Vagina (tissue), 2 donors: Measurements from ENCODE around the gene SOX15. TPM values are rescaled to one million over a fixed set of nuclear protein-coding genes. Genes with fewer than 3 reads are reported as not detected.

ENCODE experiments used
- DNase-seq, 2 donors: peaks; one replicate each; pipeline ENCODE4 v3.0.0-alpha.2; 2017; ENCODE audit errors: extremely low spot score in 2 of 2
- H3K27ac ChIP-seq: fragments of 200-600 bp; sonication (generic); one replicate; pipeline ENCODE4 v1.5.1; 2019
- H3K27me3 ChIP-seq: fragments of 200-600 bp; sonication (generic); one replicate; pipeline ENCODE4 v1.5.1; 2019
- H3K36me3 ChIP-seq, 2 donors: fragments of 200-600 bp; sonication (generic); one replicate each; pipeline ENCODE4 v1.5.1; 2017 to 2019
- H3K4me1 ChIP-seq: fragments of 200-600 bp; sonication (generic); one replicate; pipeline ENCODE4 v1.5.1; 2019
- H3K4me3 ChIP-seq, 2 donors: fragments of 200-600 bp; sonication (generic); 1 replicate in 1 of 2; 2 replicates in 1 of 2; pipeline ENCODE4 v1.5.1; 2016 to 2019
- H3K9me3 ChIP-seq: fragments of 200-600 bp; sonication (generic); one replicate; pipeline ENCODE4 v1.5.1; 2019
- POLR2A ChIP-seq, 2 donors: fragments of 450-650 bp; IDR thresholded peaks; one replicate each; pipeline ENCODE4 v1.6.1; 2017; ENCODE audit warnings: antibody characterized with exemption in 2 of 2, mild to moderate bottlenecking in 2 of 2, moderate library complexity in 2 of 2
- POLR2AphosphoS5 ChIP-seq, 2 donors: sonication (generic); formaldehyde crosslinking; IDR thresholded peaks; one replicate each; pipeline ENCODE4 v1.9.0; 2017; ENCODE audit warnings: antibody characterized with exemption in 2 of 2, mild to moderate bottlenecking in 2 of 2, low read depth in 1 of 2; ENCODE audit not compliant: insufficient read depth in 1 of 2
- intact Hi-C: fragments of 100-400 bp; cut with DNase I; formaldehyde crosslinking; loops from one replicate; pipeline ENCODE4 v1.15.1; 2023
- total RNA-seq: library from RNA; depleted of rRNA; stranded (reverse); fragments of >200 nt; gene quantifications from one replicate; pipeline ENCODE4 v1.2.3, GENCODE V29; 2016
- TF ChIP-seq, protein P1 (sequence below), 3 experiments: fragments of 450-650 bp in 2 of 3; fragments of 200-600 bp in 1 of 3; sonication (generic) in 1 of 3; IDR thresholded peaks; one replicate each; pipeline ENCODE4 v1.5.1; 2017 to 2019; ENCODE audit warnings: antibody characterized with exemption in 3 of 3, mild to moderate bottlenecking in 2 of 3, moderate library complexity in 2 of 3

The SOX15 gene
- total RNA-seq, 1 donor from 2014 or later = 44.4 TPM

DNA sequence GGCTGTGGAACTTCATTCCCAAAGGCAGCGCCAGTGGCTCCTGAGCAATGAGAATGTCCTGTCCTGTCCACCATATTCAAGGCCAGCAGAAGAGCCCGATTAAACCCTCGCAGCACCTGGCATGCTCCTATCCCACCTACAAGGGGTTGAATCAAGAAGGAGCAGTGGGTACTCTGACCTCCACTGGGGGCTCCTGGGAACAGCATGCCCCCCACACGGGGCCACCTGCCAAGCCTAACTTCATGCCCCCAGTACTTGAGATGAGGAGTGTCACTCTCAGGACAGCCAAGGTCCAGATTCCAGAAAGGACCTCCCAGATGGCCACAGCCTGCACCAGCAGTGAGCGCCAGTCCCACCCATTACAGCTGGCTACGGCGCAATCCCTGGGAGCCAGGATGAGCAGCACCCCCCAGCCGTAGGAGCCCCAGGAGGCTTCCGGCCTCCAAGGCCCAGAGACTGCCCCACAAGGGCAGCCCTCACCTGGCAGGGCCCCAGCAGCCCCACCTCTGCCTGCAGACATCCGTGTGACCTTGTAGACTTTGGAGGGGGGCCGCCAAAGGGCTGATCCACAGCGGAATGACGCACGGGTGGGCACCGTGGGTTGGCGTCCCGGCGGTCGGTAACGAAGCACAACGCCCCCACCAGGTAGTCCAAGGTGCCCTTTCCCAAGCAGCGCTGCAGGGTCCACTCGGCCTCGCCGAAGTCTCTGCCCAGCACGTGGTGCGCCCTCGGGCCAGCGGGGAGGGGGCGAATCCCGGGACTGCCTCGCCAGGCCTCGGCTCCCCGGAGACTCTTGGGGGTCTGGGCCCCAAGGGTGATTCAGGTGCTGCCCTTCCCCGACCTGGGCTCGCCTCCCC is 7.3 kb downstream of the SOX15 start:
- no peaks in the 10 kb centered on the region for H3K27me3 ChIP-seq
- H3K4me3 ChIP-seq = peak overlapping the region; percentile 67 to 83
- peaks cover 78% of the 10 kb centered on the region for H3K4me1 ChIP-seq
- intact Hi-C loops = no loop called here
- TF ChIP-seq POLR2A (IDR thresholded peaks at IDR 0.05) (no peak), POLR2AphosphoS5 (IDR thresholded peaks at IDR 0.05; ENCODE audit: insufficient read depth in 1 of 2, low read depth in 1 of 2) (no peak)
- TF ChIP-seq, protein P1, sequence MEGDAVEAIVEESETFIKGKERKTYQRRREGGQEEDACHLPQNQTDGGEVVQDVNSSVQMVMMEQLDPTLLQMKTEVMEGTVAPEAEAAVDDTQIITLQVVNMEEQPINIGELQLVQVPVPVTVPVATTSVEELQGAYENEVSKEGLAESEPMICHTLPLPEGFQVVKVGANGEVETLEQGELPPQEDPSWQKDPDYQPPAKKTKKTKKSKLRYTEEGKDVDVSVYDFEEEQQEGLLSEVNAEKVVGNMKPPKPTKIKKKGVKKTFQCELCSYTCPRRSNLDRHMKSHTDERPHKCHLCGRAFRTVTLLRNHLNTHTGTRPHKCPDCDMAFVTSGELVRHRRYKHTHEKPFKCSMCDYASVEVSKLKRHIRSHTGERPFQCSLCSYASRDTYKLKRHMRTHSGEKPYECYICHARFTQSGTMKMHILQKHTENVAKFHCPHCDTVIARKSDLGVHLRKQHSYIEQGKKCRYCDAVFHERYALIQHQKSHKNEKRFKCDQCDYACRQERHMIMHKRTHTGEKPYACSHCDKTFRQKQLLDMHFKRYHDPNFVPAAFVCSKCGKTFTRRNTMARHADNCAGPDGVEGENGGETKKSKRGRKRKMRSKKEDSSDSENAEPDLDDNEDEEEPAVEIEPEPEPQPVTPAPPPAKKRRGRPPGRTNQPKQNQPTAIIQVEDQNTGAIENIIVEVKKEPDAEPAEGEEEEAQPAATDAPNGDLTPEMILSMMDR (IDR thresholded peaks at IDR 0.05) = no peak
- peak overlapping the region; percentile 97 for H3K27ac ChIP-seq
- H3K36me3 ChIP-seq = peaks cover 2 to 18% of the 10 kb centered on the region in 2 donors
- no peak for DNase-seq
- no peaks in the 10 kb centered on the region for H3K9me3 ChIP-seq

DNA sequence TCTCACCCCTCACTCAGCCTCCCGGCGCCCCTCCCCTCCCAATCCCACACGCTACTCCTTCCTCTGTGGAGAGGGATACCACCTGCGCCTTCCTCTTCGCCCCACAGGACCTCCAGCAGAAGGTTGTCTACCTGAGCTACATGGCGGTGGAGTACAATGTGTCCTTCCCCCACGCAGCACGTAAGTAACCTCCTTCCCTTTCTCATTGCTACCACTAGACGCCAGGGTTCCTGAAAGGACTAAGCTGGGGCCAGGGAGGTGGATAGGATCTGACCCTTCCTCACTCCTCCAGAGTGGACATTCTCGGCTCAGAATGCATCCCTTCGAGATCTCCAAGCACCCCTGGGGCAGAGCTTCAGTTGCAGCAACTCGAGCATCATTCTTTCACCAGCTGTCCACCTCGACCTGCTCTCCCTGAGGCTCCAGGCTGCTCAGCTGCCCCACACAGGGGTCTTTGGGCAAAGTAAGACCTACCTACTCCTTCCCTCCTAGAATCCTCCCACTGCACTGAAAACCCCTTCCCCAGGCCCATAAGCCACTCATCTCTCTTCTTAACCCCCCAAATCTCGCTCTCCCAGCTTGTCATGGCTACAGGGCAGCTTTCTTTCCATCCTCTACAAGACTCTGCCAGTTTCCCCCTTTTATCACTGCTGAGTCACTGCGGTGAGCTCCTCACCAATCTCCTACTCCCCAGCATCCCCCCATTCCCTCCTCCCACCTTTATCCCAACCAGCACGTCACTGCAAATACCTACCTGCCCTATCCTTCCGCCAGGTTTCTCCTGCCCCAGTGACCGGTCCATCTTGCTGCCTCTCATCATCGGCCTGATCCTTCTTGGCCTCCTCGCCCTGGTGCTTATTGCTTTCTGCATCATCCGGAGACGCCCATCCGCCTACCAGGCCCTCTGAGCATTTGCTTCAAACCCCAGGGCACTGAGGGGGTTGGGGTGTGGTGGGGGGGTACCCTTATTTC is 9.0 kb downstream of the SOX15 start:
- H3K36me3 ChIP-seq = peaks cover 3 to 31% of the 10 kb centered on the region in 2 donors
- H3K9me3 ChIP-seq = no peaks in the 10 kb centered on the region
- TF ChIP-seq POLR2A (IDR thresholded peaks at IDR 0.05) (no peak), POLR2AphosphoS5 (IDR thresholded peaks at IDR 0.05; ENCODE audit: insufficient read depth in 1 of 2, low read depth in 1 of 2) (no peak)
- TF ChIP-seq, protein P1 (IDR thresholded peaks at IDR 0.05) = no peak
- intact Hi-C loops = no loop called here
- no peak for DNase-seq
- H3K27ac ChIP-seq = peak overlapping the region; percentile 97
- H3K27me3 ChIP-seq = no peaks in the 10 kb centered on the region
- H3K4me3 ChIP-seq = peak overlapping the region; percentile 6 to 28
- H3K4me1 ChIP-seq = peaks cover 71% of the 10 kb centered on the region

DNA sequence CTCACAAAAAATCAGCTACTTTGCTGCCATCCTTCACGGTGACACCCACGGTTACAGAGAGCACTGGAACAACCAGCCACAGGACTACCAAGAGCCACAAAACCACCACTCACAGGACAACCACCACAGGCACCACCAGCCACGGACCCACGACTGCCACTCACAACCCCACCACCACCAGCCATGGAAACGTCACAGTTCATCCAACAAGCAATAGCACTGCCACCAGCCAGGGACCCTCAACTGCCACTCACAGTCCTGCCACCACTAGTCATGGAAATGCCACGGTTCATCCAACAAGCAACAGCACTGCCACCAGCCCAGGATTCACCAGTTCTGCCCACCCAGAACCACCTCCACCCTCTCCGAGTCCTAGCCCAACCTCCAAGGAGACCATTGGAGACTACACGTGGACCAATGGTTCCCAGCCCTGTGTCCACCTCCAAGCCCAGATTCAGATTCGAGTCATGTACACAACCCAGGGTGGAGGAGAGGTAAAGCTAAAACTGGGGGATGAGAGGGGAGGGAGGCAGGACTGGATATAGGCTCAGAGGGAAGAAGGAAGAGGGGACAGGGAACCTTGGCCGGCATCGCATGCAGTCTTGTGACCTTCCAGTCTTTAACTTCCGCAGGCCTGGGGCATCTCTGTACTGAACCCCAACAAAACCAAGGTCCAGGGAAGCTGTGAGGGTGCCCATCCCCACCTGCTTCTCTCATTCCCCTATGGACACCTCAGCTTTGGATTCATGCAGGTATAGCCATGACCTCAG is 9.9 kb downstream of the SOX15 start:
- no peak for TF ChIP-seq POLR2A (IDR thresholded peaks at IDR 0.05)
- no peak for TF ChIP-seq POLR2AphosphoS5 (IDR thresholded peaks at IDR 0.05; ENCODE audit: insufficient read depth in 1 of 2, low read depth in 1 of 2)
- TF ChIP-seq, protein P1 (IDR thresholded peaks at IDR 0.05) = no peak
- peak overlapping the region; percentile 25 to 28 for H3K4me3 ChIP-seq
- H3K27ac ChIP-seq = peak overlapping the region; percentile 97
- H3K27me3 ChIP-seq = no peaks in the 10 kb centered on the region
- intact Hi-C loops = loop anchor here (5.0 kb wide), 1 partner anchor 262 kb away; no protein-coding TSS in a partner anchor
- H3K4me1 ChIP-seq = peaks cover 73% of the 10 kb centered on the region
- peaks cover 6 to 40% of the 10 kb centered on the region in 2 donors for H3K36me3 ChIP-seq
- H3K9me3 ChIP-seq = no peaks in the 10 kb centered on the region
- no peak for DNase-seq

DNA sequence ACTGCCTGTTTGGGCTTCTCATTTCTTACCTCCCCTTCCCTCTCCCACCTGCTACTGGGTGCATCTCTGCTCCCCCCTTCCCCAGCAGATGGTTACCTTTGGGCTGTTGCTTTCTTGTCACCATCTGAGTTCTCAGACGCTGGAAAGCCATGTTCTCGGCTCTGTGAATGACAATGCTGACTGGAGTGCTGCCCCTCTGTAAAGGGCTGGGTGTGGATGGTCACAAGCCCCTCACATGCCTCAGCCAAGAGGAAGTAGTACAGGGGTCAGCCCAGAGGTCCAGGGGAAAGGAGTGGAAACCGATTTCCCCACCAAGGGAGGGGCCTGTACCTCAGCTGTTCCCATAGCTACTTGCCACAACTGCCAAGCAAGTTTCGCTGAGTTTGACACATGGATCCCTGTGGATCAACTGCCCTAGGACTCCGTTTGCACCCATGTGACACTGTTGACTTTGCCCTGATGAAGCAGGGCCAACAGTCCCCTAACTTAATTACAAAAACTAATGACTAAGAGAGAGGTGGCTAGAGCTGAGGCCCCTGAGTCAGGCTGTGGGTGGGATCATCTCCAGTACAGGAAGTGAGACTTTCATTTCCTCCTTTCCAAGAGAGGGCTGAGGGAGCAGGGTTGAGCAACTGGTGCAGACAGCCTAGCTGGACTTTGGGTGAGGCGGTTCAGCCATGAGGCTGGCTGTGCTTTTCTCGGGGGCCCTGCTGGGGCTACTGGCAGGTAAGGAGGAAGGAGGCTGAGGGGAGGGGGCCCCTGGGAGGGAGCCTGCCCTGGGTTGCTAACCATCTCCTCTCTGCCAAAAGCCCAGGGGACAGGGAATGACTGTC is 10.7 kb downstream of the SOX15 start, which contains the start of gene CD68:
TSS of gene CD68 (plus strand) at position 638 of the 833 bp plus-strand sequence. CDS start at position 678, 40 bp downstream.
- DNase-seq = peak in 1 of 2 donors; percentile 90
- TF ChIP-seq, protein P1 (IDR thresholded peaks at IDR 0.05) = no peak
- peak; percentile 84 to 86 for TF ChIP-seq POLR2AphosphoS5 (IDR thresholded peaks at IDR 0.05; ENCODE audit: insufficient read depth in 1 of 2, low read depth in 1 of 2)
- TF ChIP-seq POLR2A (IDR thresholded peaks at IDR 0.05) = peak in 1 of 2 donors; percentile 65
- Histone ChIP-seq H3K4me1 (peaks cover 73% of the 10 kb centered on the region), H3K27ac (peak within 1 kb of the TSS; percentile 97), H3K4me3 (peak within 1 kb of the TSS; percentile 25 to 28), H3K36me3 (peaks cover 6 to 48% of the 10 kb centered on the region in 2 donors), H3K9me3 (no peaks in the 10 kb centered on the region), H3K27me3 (no peaks in the 10 kb centered on the region)
- intact Hi-C loops = loop anchor here (5.0 kb wide), 1 partner anchor 263 kb away; no protein-coding TSS in a partner anchor
